Measurements from ENCODE around the gene PNISR.

DNA sequence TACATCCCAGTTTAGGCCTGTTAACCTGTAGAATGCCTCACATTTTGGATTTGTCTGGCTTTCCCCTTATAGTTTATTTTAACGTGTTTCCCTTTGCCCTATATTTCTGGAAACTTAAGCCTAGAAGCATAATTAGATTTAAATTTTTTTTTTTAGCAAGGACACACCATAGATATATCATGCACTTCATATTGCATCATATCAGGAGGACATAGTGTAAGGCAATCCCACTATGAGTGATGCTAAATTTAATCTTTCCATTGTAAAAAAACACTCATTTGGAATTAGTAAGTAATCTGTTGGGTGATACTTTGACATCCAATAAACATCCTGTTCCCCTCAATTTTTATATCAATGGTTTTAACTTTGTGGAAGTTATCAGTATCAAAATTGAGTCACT is 65.3 kb downstream of the PNISR start:
- TF ChIP-seq, protein P1, sequence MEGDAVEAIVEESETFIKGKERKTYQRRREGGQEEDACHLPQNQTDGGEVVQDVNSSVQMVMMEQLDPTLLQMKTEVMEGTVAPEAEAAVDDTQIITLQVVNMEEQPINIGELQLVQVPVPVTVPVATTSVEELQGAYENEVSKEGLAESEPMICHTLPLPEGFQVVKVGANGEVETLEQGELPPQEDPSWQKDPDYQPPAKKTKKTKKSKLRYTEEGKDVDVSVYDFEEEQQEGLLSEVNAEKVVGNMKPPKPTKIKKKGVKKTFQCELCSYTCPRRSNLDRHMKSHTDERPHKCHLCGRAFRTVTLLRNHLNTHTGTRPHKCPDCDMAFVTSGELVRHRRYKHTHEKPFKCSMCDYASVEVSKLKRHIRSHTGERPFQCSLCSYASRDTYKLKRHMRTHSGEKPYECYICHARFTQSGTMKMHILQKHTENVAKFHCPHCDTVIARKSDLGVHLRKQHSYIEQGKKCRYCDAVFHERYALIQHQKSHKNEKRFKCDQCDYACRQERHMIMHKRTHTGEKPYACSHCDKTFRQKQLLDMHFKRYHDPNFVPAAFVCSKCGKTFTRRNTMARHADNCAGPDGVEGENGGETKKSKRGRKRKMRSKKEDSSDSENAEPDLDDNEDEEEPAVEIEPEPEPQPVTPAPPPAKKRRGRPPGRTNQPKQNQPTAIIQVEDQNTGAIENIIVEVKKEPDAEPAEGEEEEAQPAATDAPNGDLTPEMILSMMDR (IDR thresholded peaks at IDR 0.05): no peak
- no peak for TF ChIP-seq ZFX (IDR thresholded peaks at IDR 0.05; ENCODE audit: borderline replicate concordance)

Data from 22Rv1 (cell line).